ENCODE results near the gene PRPS2.

Gene PRPS2

GRCh38 chrX:12843668-12844279, 52.6 kb downstream of the PRPS2 start:
- DNase-seq (ENCODE audit: insufficient read length, low spot score) = no peak
- no peak for TF ChIP-seq POLR2A (IDR thresholded peaks at IDR 0.05; ENCODE audit: low read depth, low read length)
- FAIRE-seq = no peak

- no peak for DNase-seq (ENCODE audit: insufficient read length, low spot score)
- TF ChIP-seq POLR2A (IDR thresholded peaks at IDR 0.05; ENCODE audit: low read depth, low read length) = no peak
- FAIRE-seq = no peak
Measured at GRCh38 chrX:12844319-12844718, 53.1 kb downstream of the PRPS2 start.

DNA sequence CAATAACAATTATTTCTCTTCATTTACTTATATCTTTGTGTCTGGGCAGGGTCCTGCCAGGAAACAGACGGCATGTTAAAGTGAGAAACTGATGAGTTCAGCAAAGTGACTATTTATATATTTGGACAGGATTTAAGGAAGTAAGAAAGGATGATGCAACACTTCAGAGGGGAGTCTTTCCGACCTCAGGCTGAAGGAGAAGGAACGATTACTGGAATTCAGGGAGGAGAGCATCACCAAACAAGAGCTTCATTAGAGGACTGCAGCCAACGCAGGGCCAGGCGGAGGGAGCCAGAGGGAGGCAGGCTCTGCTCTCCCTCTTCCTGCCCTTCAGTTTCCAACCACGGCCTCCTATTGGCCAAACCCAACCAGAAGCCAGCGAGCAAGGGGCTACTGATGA, 74.1 kb downstream of the PRPS2 start:
- TF ChIP-seq POLR2A (IDR thresholded peaks at IDR 0.05; ENCODE audit: low read depth, low read length) = no peak
- FAIRE-seq (no peak), DNase-seq (ENCODE audit: insufficient read length, low spot score) (no peak)

GRCh38 chrX:12866451-12867377, 75.5 kb downstream of the PRPS2 start, which contains the start of gene TLR7:
TLR7 (plus strand) TSS chrX:12867072; CDS start chrX:12867579, 507 bp downstream.
- no peak for TF ChIP-seq POLR2A (IDR thresholded peaks at IDR 0.05; ENCODE audit: low read depth, low read length)
- DNase-seq (ENCODE audit: insufficient read length, low spot score) (no peak), FAIRE-seq (no peak)

GRCh38 chrX:12867685-12868084, 76.5 kb downstream of the PRPS2 start:
- no peak for TF ChIP-seq POLR2A (IDR thresholded peaks at IDR 0.05; ENCODE audit: low read depth, low read length)
- FAIRE-seq (no peak), DNase-seq (ENCODE audit: insufficient read length, low spot score) (no peak)

DNA sequence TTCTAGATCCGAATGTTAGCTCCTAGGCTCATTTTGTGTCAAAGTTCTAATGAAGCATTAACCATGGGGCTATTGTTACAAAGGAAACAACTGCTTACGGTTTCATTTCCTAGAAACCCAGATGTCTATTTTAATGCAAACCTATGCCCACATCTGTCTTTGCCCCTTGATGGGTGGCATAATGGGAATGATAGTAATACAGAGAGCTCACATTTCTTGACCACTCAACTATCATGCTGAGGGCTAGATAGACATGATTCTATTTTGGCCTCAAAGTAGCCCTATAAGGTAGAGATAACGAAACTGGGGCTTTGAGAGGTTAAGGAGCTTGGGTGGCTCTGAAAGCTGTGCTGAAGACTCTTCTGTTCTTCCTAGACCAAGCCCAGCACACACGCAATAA, 77.5 kb downstream of the PRPS2 start:
- DNase-seq (ENCODE audit: insufficient read length, low spot score) = no peak
- FAIRE-seq = no peak
- TF ChIP-seq POLR2A (IDR thresholded peaks at IDR 0.05; ENCODE audit: low read depth, low read length) = no peak

DNA sequence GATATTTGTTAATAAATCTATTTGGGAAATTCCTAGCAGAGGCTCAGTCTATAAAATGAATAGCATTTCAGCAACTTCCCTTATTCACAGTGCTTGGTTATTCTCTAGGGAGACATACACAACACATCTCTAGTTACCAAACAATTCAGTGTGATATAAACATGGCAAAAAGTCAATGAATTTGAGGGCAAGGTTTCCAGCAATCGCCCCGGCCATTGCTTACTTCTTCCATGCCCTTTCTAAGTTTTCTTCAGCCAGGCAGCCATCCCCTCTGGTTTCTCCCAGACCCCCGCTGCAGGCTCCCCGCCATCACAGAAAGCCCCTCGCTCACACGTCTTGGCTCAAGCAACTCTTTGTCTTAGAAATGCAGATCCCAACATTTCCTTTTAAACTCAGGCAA, 80.0 kb downstream of the PRPS2 start:
- FAIRE-seq (no peak), DNase-seq (ENCODE audit: insufficient read length, low spot score) (no peak)
- no peak for TF ChIP-seq POLR2A (IDR thresholded peaks at IDR 0.05; ENCODE audit: low read depth, low read length)

DNA sequence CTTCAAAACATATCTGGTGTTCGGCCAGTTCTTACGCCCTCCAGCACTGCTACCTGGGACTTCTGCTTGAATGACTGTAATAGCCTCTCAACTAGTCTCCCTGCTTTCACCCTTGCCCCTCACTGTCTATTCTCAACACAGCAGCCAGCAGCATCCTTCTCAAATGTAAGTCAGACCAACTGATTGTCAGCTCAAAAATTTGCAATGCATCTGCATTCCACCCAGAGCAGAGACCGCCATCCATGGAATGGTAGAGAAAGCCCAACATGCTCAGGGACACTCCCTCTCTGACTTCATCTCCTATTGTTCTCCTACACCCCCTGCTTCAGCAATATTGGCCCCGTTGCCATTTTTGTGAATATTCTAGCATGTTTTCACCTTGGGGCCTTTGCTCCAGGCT, 81.5 kb downstream of the PRPS2 start:
- TF ChIP-seq POLR2A (IDR thresholded peaks at IDR 0.05; ENCODE audit: low read depth, low read length) = no peak
- no peak for FAIRE-seq
- DNase-seq (ENCODE audit: insufficient read length, low spot score) = no peak

All from H54 (cell line).